GM19438 (cell line): ENCODE data around the gene HOMER2.
"Not testable (repeated sequence)": the region's sequence is repeated elsewhere in the genome, so short reads cannot be mapped to it uniquely, and the experiment has no call there.

Experiments used
- ATAC-seq: cut with Tn5 transposase; IDR thresholded peaks from one replicate; pipeline ENCODE4 v1.9.1; 2021; ENCODE audit warnings: low read depth; ENCODE audit not compliant: unreplicated experiment

HOMER2 gene

GRCh38 chr15:82966671-82967071 is 14.2 kb upstream of the HOMER2 start:
- ATAC-seq = peak; percentile 94

DNA sequence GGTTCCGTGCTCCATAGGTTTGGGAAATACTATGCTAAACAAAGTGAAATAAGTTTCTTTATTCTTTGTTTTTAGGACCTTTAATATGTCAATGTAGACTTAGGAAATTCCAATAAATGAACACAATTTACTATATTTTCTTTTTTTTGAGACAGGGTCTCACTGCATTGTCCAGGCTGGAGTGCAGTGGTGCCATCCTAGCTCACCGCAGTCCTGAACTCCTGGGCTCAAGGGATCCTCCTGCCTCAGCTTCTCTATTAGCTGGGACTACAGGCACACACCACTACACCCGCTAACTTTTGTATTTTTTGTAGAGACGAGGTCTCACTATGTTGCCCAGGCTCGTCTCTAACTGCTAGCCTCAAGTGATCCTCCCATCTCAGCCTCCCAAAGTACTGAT is 12.4 kb upstream of the HOMER2 start:
- no peak for ATAC-seq

DNA sequence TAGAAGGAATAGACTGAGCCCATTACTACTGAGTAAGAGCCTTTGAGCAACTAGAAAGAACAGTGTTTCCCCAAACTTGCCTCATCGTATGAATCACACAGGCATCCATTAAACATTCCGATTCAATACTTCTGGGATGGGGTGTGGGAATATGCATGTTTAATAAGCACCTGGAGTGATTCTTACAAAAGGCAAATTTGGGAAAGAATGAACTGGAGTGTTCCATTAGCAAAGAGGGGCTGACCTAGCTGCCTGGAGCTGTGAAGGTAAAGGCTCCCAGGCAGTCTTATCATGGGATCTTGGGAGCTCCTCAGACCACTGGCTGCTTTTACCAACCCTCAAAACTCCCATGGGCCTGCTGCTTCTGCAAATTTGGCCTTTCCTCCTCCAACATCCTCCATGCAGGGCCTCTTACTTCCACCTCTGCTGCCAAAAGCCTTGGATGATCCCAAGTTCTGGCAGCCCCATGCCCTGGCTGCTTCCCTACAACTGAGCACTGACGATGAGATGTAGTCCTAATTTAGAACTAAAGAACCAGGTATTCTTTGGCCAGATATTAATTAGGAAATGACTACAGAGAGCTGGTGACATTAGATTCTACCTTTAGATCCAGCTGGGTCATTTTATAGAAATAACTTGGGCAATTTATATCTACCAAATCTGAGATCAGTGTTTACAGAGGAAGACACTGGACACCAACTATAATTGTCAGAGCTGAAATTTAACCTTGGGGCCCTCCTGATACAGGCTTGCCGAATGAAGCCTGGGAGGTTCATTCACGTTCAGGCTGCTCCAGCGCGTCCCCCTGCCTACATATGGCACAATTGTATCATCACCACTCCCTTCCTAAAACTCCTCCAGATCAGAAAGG is 11.2 kb upstream of the HOMER2 start:
- ATAC-seq = no peak

- no peak for ATAC-seq
Observed at GRCh38 chr15:82960766-82961165, 8.2 kb upstream of the HOMER2 start.

GRCh38 chr15:82959423-82959822 is 6.9 kb upstream of the HOMER2 start:
- ATAC-seq = no peak

DNA sequence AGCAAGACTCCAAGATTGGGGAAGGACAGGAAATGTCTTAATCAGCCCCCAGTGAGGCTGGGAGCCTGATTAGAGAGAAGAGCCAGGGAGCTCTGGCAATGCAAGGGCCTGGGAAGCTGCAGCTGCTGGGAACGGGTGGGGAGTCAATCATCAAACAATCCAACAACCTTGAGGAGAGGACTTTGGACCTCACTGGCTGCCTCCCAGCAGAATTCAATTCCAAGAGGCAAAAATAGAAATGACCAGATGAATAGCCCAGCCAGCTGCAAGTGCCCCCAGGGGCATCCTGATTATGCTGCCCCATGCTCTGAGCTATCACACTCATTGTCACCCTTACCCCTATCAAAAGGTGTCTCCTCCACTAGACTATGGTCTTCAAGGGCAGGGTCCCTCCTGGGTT is 6.1 kb upstream of the HOMER2 start:
- ATAC-seq = no peak

GRCh38 chr15:82951472-82952157 is 905 bp downstream of the HOMER2 start:
- no peak for ATAC-seq

DNA sequence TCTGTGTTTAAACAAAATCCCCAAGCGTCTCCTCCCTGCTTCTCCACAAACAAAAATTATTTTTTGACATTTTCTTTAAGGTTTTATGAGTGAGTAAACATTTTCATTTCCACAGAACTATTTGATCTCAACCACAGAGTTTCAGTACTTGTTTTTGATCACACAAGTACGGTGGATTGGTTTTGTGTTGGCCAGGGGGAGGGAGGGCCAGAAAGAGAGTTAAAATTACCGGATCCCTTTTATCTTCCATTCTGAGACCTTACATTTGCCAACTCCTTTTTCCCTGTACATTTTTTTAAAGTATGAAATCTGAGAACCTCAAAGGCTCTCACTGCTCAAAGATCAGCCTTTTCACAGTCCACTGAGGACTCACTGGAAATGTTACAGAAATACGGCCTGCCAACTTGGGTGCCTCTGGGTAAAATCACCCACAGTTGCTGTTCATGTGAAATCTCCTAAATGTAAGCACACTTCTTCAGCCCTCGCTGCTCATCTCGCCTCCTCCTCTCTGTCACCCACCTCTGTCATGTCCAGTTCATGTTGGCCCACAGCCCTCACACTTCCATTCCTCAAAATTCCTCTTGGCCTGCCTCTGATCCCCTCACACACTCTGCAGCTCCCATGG is 1.7 kb downstream of the HOMER2 start:
- ATAC-seq = no peak

GRCh38 chr15:82950295-82950694 is 2.2 kb downstream of the HOMER2 start:
- no peak for ATAC-seq

GRCh38 chr15:82946155-82946701 is 6.3 kb downstream of the HOMER2 start:
- ATAC-seq = no peak

- ATAC-seq = no peak
Observed at GRCh38 chr15:82945326-82945725, 7.2 kb downstream of the HOMER2 start.

- no peak for ATAC-seq
Observed at GRCh38 chr15:82944821-82945220, 7.7 kb downstream of the HOMER2 start.

- ATAC-seq = no peak
Observed at GRCh38 chr15:82944056-82944455, 8.5 kb downstream of the HOMER2 start.

DNA sequence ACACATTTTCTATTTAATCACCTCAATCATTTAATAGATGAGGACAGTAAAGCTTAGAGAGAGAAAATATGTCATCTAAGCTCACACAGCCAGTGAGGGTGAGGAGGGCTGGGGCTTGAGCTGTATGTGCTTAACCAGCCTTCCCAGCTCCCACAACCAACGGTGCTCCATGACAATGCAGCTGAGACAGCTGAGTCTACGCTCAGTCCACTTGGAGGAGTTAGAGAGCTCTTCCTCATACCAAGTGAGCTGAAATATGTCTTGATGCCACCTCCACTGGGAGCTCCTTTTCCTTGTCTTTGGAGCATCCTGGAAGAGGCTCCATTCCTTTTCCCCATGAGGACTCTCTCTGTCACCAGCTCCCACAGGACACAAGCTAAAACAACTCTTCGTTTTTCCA is 9.3 kb downstream of the HOMER2 start:
- no peak for ATAC-seq

- no peak for ATAC-seq
Observed at GRCh38 chr15:82942691-82943090, 9.8 kb downstream of the HOMER2 start.

DNA sequence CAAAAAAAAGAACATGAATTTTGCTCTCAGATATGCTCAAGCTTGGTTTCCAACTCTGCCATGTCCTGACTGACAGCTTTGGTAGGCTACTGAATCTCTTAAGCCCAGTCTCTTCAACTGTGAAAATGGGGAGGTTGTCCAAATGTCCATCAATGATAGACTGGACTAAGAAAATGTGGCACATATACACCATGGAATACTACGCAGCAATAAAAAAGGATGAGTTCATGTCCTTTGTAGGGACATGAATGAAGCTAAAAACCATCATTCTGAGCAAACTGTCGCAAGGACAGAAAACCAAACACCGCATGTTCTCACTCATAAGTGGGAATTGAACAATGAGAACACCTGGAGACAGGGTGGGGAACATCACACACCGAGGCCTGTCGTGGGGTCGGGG is 12.8 kb downstream of the HOMER2 start:
- not testable (repeated sequence) for ATAC-seq

DNA sequence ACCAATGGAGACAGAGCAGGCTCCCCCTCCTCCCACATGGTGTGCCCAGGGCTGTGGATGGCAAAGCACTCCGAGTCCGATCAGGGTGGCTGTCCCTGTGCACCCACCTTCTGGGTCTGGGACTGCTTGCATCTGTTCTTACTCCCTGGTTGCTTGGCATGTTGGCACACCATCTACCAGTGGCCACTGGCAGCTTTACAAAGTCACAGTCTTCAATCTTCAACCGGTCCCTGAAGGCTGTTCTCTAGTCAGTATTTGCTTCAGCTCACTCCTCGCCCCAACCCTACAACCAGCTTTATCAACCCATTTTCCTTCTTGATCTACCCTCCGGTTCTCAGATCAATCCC is 14.8 kb downstream of the HOMER2 start:
- no peak for ATAC-seq

DNA sequence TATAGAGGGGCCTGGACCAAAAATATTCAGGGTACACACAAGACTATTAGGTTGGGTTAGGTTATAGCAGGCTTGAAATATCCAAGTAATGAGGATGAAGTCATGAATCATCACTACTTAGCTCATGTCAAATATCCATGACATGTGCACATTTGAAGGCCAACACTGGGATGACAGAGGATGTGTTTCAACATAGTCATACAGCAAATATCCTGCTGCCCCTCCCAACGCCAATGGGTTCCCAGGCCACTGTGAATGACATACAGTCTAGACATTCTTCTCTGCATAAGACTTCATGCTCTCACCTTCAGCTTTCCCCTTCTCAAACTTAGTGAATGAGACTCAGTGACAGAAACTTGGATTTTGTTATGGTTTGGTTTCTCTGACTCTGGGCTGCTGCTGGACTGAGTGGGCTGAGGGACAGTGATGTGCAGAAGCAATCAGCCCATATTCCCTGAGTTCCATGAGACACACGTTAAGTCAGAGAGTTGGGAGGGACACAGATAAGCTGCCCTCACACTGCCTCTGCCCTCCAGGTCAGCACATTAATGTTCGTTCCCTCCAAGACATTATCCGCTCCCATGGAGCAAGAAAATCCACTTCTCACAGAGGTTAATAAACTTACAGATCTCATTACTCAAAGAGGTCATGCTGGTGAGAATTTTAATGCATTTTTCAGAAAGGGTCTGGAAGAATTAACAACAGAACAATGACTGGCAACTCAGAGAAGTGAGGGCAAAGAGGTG is 15.4 kb downstream of the HOMER2 start:
- ATAC-seq = no peak

DNA sequence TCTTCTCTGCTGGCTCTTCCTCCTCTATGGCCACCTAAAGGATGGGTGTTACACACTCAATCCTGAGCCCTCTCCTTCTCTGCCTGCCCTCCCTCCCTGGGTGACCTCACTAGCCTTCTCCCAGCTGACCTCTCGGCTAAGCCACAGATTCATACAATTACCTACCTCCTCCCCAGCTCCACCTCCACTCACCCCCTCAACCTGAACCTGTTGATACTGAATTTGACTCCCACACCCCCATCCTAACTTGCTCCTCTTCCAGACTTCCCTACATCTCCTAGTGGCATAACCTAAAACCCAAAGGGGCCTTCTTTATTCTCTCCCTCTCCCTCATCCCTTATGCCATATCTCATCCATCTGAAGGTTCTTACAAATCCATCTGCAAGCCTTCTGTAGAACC is 17.1 kb downstream of the HOMER2 start:
- ATAC-seq = no peak

DNA sequence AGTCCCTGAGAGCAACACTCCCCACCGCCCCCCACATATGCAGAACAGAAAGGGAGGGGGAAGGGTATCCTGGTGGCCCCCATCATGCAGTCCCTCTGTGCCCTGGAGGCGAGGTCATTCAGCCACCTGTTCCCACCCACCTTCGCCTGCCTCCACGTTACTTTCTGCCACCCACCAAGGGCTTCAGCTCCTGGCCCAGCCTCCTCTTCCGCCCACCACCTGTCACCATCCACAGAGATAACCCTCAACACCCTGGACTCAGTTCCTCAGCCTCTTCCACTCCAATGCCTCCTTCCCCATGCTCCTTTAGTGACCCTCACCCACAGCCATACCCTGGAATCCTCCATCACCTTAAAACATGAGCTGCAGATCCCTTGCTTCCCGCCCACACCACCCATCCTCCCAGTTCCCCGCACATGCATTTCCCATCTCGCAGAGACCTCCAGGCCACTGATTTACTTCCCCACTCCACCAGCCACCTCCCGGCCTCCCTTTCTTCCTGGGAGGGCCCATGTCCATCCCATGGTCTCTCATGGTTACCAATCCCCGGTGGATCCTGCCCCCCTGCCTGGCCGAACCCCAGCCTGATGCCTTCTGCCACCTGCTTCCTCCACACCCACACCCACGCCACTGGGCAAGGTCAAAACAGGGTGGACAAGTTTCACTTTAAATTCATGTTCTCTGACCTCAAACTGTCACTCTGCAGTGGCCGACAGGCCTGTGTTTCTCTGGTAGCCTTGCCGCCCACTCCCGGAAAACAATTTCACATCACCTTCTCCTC is 18.2 kb downstream of the HOMER2 start:
- ATAC-seq = no peak
